HG03097 (cell line): ENCODE results near the gene ALG12.

Experiments used
- ATAC-seq: cut with Tn5 transposase; IDR thresholded peaks from one replicate; pipeline ENCODE4 v1.9.1; 2021; ENCODE audit not compliant: unreplicated experiment, low FRiP score

ALG12 gene

GRCh38 chr22:49850959-49851802, 67.1 kb downstream of the ALG12 start:
- ATAC-seq, result no peak
